OCI-LY1 (cell line): ENCODE results near the gene OSBPL6.

Source experiments
- H2AFZ ChIP-seq: fragments of 200-600 bp; sonication (generic), shearing (Covaris generic); 2 replicates; pipeline ENCODE4 v1.6.0; 2014; ENCODE audit warnings: antibody characterized with exemption, mild to moderate bottlenecking, low read length
- H3F3A ChIP-seq: fragments of 200-600 bp; sonication (generic), shearing (Covaris generic); 2 replicates; pipeline ENCODE4 v1.6.0; 2014; ENCODE audit warnings: mild to moderate bottlenecking, antibody characterized with exemption, low read length, moderate library complexity; ENCODE audit not compliant: insufficient read depth
- H3K27ac ChIP-seq: fragments of 200-600 bp; sonication (generic); 2 replicates; pipeline ENCODE4 v1.5.1; 2014; ENCODE audit warnings: low read length, mixed run types, mild to moderate bottlenecking, low read depth; ENCODE audit not compliant: poor library complexity, severe bottlenecking
- H3K27me3 ChIP-seq: fragments of 200-600 bp; sonication (generic); 2 replicates; pipeline ENCODE4 v1.6.0; 2014; ENCODE audit warnings: antibody characterized with exemption, mild to moderate bottlenecking, low read length, moderate library complexity; ENCODE audit not compliant: insufficient read depth
- H3K36me3 ChIP-seq: fragments of 200-600 bp; sonication (generic); 2 replicates; pipeline ENCODE4 v1.6.1; 2014; ENCODE audit warnings: mild to moderate bottlenecking, antibody characterized with exemption, low read length, moderate library complexity, mixed read lengths; ENCODE audit not compliant: insufficient read depth
- H3K4me1 ChIP-seq: fragments of 200-600 bp; sonication (generic); 2 replicates; pipeline ENCODE4 v1.5.1; 2014; ENCODE audit warnings: mild to moderate bottlenecking, low read length, moderate library complexity; ENCODE audit not compliant: insufficient read depth, severe bottlenecking
- H3K4me2 ChIP-seq: fragments of 200-600 bp; sonication (generic), shearing (Covaris generic); 2 replicates; pipeline ENCODE4 v1.6.1; 2014; ENCODE audit warnings: low read length
- H3K4me3 ChIP-seq: fragments of 200-600 bp; sonication (generic); 2 replicates; pipeline ENCODE4 v1.5.1; 2014; ENCODE audit warnings: low read length, low read depth, mild to moderate bottlenecking, mixed read lengths; ENCODE audit not compliant: poor library complexity, severe bottlenecking
- H3K79me2 ChIP-seq: fragments of 200-600 bp; shearing (Covaris generic); 2 replicates; pipeline ENCODE4 v1.6.1; 2016; ENCODE audit warnings: mixed run types, low read length, mixed read lengths; ENCODE audit not compliant: insufficient read depth
- H3K9ac ChIP-seq: fragments of 200-600 bp; sonication (generic), shearing (Covaris generic); 2 replicates; pipeline ENCODE4 v1.6.1; 2014; ENCODE audit warnings: mild to moderate bottlenecking, low read length, mixed read lengths
- H3K9me2 ChIP-seq: fragments of 200-600 bp; sonication (generic), shearing (Covaris generic); 2 replicates; pipeline ENCODE4 v1.6.1; 2014; ENCODE audit warnings: low read depth, mild to moderate bottlenecking, low read length, mixed read lengths
- H3K9me3 ChIP-seq: fragments of 200-600 bp; shearing (Covaris generic); 2 replicates; pipeline ENCODE4 v1.6.1; 2014; ENCODE audit warnings: low read length, mixed read lengths
- H4K20me1 ChIP-seq: fragments of 200-600 bp; sonication (generic), shearing (Covaris generic); 2 replicates; pipeline ENCODE4 v1.6.0; 2016; ENCODE audit warnings: mild to moderate bottlenecking, low read length; ENCODE audit not compliant: insufficient read depth
- CTCF ChIP-seq: fragments of 200-600 bp; sonication (generic), shearing (Covaris generic); IDR thresholded peaks from 2 replicates; pipeline ENCODE4 v1.5.1; 2017; ENCODE audit warnings: mild to moderate bottlenecking, antibody characterized with exemption, low read length, moderate library complexity, mixed read lengths
- EZH2 ChIP-seq: fragments of 200-600 bp; sonication (generic), shearing (Covaris generic); IDR thresholded peaks from 2 replicates; pipeline ENCODE4 v1.8.0; 2017; ENCODE audit warnings: borderline replicate concordance, mixed run types, mild to moderate bottlenecking, antibody characterized with exemption, low read length, moderate library complexity, mixed read lengths

Gene OSBPL6

GRCh38 chr2:178418426-178418825 lies 224.1 kb downstream of the OSBPL6 start:
- no peak overlapping the region for H2AFZ ChIP-seq
- TF ChIP-seq EZH2 (no peak), CTCF (no peak)

GRCh38 chr2:178419123-178419522 lies 224.8 kb downstream of the OSBPL6 start:
- TF ChIP-seq EZH2 (no peak), CTCF (peak; percentile 49)
- H3K9me3 ChIP-seq = no peaks in the 10 kb centered on the region
- H3F3A ChIP-seq = no peaks in the 10 kb centered on the region
- no peak overlapping the region for H2AFZ ChIP-seq
- H3K9me2 ChIP-seq = no peaks in the 10 kb centered on the region
- peaks cover 20% of the 10 kb centered on the region for H3K4me1 ChIP-seq
- H3K9ac ChIP-seq = no peak overlapping the region
- H3K4me3 ChIP-seq = no peak overlapping the region
- no peak overlapping the region for H3K4me2 ChIP-seq
- H3K27ac ChIP-seq = no peak overlapping the region
- no peaks in the 10 kb centered on the region for H3K36me3 ChIP-seq
- no peaks in the 10 kb centered on the region for H3K27me3 ChIP-seq
- H4K20me1 ChIP-seq = no peaks in the 10 kb centered on the region
- H3K79me2 ChIP-seq = no peaks in the 10 kb centered on the region

More at GRCh38 chr2:178418426-178418825, 224.1 kb downstream of the OSBPL6 start:
- Histone ChIP-seq H3K4me1 (peaks cover 21% of the 10 kb centered on the region), H3K9ac (no peak overlapping the region), H3K9me2 (no peaks in the 10 kb centered on the region), H3K27me3 (no peaks in the 10 kb centered on the region), H3K4me3 (no peak overlapping the region), H3K9me3 (no peaks in the 10 kb centered on the region), H4K20me1 (no peaks in the 10 kb centered on the region), H3K27ac (no peak overlapping the region), H3K4me2 (no peak overlapping the region), H3F3A (no peaks in the 10 kb centered on the region), H3K36me3 (no peaks in the 10 kb centered on the region), H3K79me2 (no peaks in the 10 kb centered on the region)

- no peaks in the 10 kb centered on the region for H4K20me1 ChIP-seq
- H3K4me3 ChIP-seq = no peak overlapping the region
- H3K4me1 ChIP-seq = peaks cover 12% of the 10 kb centered on the region
- TF ChIP-seq CTCF (no peak), EZH2 (no peak)
- H3K4me2 ChIP-seq = no peak overlapping the region
- peaks cover 5% of the 10 kb centered on the region; the same call in 1 of the 2 replicates for H3K9me3 ChIP-seq
- no peaks in the 10 kb centered on the region for H3K36me3 ChIP-seq
- H3K79me2 ChIP-seq = no peaks in the 10 kb centered on the region
- no peaks in the 10 kb centered on the region for H3F3A ChIP-seq
- no peaks in the 10 kb centered on the region for H3K27me3 ChIP-seq
- H2AFZ ChIP-seq = no peak overlapping the region
- no peak overlapping the region for H3K9ac ChIP-seq
- no peak overlapping the region for H3K27ac ChIP-seq
- H3K9me2 ChIP-seq = no peaks in the 10 kb centered on the region
Measured at GRCh38 chr2:178420463-178420999, 226.2 kb downstream of the OSBPL6 start.
